CD1c-positive myeloid dendritic cell (primary cell): ENCODE results near the gene BASP1.
A peak's percentile ranks its signal among the peaks of the same experiment; 100 is the strongest.
"Not testable (repeated sequence)": the region's sequence is repeated elsewhere in the genome, so short reads cannot be mapped to it uniquely, and the experiment has no call there.

ENCODE experiments used
- DNase-seq: peaks from one replicate; pipeline ENCODE4 v3.0.0-alpha.2; 2016; ENCODE audit errors: extremely low spot score

Gene BASP1

DNA sequence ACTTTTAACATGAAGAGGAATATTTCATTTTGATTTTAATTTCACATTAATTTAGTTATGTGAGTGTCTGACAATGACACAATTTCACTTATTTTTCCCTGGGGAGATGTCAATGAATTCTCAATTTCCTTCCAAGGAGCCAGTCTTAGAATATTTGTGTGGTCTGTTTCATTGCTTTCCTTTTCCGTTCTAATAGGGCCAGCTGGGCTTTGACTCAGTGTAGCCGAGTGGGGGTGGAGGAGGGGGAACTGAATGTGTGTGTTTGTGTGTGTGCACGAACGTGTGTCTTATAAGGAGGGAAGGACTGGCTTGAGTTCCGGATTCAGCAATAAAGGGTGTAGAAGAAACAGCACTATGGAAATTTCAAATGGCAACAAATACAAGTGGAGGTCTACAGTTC is 100.0 kb downstream of the BASP1 start:
- DNase-seq = peak; percentile 64

DNA sequence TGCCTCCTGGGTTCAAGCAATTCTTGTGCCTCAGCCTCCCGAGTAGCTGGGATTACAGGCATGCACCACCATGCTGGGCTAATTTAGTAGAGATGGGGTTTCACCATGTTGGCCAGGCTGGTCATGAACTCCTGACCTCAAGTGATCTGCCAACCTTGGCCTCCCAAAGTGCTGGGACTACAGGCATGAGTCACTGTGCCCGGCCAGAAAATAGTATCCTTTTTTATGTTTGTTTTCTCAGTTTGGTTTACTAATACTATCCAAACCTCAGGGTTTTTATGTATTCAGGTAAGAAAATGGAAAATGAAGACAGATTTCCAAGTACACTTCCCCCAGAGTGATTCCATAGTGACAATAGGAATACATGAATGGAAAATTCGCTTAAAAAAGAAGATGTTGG is 101.7 kb downstream of the BASP1 start:
- not testable (repeated sequence) for DNase-seq

DNA sequence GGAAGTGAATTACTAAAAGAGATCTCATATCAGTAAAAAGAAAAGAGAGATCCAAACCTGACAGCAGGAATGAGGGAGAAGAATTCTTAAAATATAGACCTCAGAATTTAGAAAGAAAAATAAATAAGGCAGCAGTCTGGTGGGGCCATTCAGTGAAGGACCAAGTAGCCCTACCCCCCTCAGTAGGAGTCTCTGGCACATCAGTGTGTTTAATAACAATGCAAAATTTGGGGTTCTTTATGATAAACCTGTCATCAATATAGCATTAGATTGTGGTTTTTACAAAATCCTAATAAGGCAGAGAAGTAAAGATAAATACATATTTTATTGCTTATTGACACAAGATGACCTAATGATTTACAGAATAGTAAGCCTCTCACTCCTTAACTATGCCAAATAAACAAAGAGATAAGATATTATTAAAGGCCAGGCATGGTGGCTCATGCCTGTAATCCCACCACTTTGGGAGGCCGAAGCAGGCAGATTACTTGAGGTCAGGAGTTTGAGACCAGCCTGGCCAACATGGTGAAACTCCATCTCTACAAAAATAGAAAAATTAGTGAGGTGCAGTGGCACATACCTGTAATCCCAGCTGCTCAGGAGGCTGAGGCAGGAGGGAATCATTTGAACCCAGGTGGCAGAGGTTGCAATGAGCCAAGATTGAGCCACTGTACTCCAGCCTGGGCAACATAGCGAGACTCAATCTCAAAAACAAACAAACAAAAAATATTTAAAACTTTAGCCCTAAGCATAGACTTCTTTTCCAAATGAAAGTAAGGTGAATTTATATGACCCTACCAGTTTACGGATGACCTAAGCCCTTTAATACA is 108.6 kb downstream of the BASP1 start:
- DNase-seq = no peak
